NCI-H1417 treated with DMSO at 0.1 percent for 48 hours (cell line): Measurements from ENCODE around the gene SCGB3A2.
A peak's percentile ranks its signal among the peaks of the same experiment; 100 is the strongest.

Experiments used
- DNase-seq: peaks from one replicate; lab custom pipeline; 2025; lab: John Stamatoyannopoulos, UW

The SCGB3A2 gene, protein sequence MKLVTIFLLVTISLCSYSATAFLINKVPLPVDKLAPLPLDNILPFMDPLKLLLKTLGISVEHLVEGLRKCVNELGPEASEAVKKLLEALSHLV

DNA sequence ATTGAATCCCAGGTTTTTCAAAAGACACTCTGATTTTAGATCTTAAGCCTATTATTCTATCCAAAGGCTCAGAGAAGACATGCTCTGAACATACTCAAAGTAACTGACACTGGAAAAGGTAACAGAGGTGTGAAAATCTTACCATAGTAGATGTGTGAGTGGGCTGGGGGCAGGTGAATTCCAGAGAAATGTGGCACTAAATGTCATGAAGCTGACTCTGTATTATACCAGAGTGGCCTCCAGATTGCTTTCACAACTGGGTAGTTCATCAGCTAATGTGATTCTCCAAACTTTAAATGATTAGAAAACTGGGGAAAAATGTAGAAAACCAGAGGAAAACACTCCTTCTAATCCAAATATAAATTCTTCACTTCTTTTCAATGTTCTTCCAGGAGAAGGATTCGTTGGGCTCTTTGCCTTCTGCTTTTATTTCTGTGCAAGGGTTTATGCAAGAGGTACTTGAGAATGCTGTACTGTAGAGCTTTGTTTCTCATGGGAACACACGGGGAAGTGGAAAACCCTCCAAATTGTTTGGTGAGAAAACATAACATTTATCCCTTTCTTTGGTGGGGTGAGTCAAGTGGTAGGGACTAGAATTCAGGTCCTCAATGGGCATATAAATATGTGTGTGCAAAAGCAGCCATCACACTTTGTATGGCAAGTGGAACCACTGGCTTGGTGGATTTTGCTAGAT, at the start of gene SCGB3A2:
Gene SCGB3A2, plus strand, starts transcription at position 646 of the 694 bp plus-strand sequence. CDS start 93 bp downstream, outside the sequence.
- no peak for DNase-seq

DNA sequence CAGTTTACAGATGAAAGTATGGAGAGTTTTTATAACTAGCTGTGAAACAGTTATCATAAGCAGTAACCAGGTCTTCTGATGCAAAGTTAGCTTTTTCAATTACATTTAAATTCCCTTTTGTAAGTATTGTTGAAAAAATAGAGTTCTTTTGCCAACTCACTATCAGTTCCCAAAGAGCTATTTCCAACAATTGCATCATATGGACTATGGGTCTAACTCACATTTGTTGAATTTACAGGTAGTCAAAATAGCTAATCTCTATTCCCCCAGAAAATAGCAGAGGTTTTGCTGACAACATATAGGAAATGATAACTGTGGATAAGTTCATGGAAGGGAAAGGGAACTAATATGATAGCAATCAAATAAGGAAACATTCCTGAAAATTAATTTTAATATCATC, 48.5 kb upstream of the SCGB3A2 start:
- no peak for DNase-seq

DNA sequence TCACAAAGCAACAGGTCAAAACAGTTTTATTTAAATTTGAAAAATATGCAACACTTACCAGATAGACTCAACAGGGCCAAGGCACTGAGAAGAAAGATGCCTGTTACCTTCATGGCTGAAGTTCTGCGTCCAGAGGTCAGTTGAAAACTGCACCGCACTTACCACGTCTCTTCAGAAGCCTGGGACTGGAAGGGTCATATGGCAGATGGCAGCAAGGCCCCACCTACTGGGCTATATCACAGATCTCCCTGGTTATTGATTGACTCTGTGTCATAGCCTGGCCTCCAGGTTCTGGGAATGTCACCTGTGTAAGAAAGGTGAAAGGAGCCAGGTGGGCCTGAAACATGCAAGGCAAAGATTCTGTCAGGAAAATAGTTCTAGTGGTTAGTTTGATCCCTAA, 47.0 kb upstream of the SCGB3A2 start, which contains the start of gene SPINK1:
Gene SPINK1, minus strand, starts transcription at position 207 of the 400 bp plus-strand sequence. Its CDS starts 94 bp downstream, at position 113.
- no peak for DNase-seq

DNA sequence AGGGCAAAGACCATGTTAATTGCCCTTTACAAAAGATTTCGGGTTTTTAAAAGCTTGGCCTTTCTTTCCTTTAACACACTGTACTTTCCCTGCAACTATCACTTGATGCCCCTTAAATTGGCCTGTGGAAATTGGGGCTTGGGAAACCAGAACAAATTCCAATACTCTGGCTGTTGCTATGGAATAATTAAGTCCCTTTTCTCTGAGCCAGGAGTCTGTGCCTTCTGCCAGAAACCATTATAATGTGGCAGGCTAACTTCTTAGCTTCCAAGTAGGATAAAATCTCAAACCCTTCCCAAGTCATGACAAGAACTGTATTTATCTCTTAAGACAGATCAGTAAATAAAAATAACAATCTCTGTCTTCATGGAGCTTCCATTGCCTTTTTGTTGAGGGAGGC, 46.0 kb upstream of the SCGB3A2 start:
- no peak for DNase-seq

DNA sequence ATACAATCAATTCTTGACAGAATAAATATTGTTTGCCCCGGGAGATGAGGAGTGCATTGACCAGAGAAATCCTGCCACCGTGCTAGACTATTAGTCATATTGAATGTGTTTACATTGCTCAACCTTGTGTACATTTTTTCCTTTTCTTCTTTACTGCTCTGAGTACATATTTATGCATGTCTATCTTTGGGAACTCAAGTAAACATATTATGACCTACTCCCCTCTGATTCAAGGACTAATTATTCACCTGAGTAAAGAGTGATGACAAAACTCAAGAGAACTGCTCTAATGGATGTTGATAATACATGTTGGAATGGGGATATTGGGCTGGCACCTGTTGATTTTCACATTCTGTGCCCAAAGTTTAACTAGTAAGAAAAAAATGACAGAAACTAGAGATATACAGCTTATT, 43.1 kb upstream of the SCGB3A2 start:
- DNase-seq, result peak; percentile 72

DNA sequence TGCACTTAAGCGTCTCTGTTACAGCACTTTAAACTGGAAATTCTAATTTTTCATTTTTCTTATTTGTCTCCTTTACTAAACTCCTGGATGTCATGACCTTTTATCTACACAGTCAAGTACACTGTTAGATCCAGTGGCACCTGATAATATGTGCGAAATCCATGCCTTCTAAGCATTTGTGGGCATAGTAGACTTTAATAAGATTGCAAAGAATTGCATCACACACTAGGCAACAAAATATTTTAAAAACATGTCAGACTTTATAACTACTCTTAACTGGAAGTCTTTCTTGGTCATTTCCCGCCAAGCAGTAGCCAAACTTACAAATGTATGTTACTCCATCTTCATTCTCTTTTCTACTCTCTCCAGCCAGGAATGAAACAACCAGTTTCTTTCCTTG, 42.1 kb upstream of the SCGB3A2 start:
- DNase-seq, result no peak

DNA sequence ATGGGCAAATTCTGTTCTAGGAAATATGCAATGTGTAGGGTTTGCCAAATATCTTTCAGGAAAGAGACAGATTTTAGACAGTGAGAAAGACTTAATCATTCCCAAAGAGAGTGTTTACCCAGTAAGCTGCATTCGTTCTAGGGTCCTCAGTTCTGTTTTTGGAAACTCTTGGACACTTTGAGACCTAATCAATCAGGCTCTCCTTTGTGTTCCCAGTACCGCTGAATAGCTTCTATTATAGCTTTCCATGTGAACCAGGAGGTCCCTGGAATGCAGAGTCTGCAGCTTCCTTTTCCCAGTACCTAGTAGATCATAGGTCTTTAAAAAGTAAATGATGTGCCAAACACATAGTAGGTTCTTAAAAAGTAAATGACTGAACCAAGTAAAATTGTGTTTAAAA, 35.6 kb upstream of the SCGB3A2 start:
- no peak for DNase-seq

DNA sequence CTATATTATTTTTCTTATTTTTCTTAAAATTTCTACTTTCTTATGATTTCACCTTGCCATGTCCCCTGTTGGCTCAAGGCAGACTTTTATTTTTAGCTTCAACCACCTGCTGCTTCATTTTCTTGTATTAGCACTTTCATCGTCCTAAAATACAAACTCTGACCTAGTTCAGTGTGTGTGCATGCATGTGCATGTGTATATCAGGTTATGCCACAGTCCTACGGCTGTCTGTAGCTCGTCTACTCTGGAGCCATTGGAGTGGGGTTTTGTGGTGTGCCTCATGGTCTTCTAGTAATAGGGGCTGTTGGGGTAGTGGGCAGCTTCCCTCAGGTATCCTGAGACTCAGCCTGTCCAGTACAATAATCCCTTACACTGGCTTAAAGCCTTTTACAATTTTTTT, 33.7 kb upstream of the SCGB3A2 start:
- DNase-seq, result no peak

DNA sequence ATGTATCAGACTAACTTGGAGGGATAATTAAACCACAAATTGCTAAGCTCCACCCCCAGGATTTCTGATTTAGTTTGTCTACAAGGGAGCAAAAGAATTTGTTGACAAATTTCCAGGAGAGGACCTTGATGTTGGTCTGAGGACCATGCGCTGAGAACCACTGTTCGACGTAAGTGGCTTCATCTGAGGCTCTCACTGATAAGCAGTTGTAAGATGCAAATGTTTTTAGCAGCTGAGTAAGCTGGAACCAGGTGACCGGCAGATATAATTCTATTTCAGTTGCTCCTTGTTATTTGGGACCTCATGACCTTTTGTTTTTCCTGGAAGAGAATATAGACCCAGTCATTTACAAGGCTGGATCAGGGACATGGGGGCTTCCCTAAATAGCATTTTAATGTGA, 32.9 kb upstream of the SCGB3A2 start:
- DNase-seq, result no peak

DNA sequence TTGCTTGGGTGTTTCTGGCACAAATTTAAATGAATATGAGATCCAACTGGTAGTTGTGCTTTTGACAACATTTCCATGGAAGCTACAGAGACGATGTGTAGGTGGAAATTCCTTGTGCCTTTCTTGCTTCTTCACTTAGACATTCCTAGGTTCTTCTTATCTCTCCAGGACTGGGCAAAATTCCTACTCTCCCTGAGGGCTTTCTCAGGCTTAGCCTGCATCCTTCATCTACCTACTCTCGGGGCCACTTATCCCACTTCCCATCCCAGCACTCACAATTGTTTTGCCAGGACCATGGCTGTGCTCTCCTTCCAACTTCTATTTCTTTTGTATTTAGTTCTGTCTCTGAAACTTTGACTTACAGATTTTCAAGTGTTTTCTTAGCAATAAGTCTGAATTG, 29.3 kb upstream of the SCGB3A2 start:
- no peak for DNase-seq

DNA sequence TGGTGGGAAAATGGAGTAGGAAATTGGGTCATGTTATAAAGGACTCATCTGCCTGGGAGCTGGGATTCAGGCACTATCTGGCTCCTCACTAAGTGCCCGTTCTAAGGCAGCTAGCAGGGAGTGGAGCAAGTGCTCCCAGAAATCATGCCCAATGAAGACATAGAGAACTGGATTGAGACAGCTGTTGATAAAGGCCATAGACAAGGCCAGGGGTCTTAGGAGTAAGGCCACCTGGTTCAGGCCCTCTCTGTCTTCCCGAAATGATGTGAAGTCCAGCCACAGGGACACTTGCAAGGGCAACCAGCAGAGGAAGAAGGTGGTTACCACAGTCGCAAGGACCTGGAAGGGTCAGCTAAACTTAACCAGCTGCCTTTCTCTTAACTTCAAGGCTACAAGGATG, 26.9 kb upstream of the SCGB3A2 start:
- no peak for DNase-seq

DNA sequence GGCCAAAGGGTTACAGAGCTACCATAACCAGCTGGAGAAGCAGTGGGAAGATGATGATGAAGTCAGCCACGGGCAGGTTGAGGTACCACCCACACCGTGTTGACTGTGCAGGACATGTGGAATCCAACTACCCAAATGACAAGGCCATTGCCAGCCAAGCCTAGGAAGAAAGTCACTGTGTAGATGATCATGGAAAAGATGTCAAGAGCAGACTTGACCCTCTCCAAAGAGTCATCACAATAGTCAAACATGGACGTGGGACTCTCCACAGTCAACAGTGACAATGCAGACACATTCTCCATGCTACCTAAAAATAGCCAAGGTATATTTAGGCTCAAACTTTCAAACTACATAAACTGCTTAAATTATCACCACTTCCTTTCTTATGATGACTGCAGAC, 26.1 kb upstream of the SCGB3A2 start:
- DNase-seq, result no peak

DNA sequence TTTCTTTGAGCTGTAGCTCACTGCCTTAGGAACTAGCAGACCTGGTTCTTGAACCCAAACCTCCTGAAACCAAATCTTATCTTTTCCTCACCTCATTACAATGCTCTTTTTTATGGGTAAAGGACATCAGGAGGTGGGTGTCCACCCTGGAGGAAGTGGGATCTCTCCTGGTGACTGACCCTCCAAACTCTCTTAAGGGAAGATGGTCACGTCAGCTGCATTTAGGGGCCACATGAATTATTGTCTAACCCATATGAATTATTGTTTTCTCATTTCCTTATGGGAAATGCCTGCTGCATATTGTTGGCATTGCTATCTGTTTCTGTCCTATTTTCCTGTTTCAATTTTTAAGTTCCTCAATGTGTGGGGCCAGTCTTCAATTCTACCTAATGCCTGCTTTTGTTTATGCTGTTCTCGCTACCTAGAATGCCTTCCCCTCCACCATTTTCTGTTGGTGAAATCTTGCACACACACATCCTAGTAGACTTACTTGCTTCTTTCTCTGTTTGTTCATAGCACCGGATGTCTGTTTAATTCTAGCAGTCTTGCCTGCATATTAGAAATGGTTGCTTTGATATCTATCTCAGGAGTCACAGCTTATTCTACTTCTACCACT, 25.0 kb upstream of the SCGB3A2 start:
- no peak for DNase-seq

DNA sequence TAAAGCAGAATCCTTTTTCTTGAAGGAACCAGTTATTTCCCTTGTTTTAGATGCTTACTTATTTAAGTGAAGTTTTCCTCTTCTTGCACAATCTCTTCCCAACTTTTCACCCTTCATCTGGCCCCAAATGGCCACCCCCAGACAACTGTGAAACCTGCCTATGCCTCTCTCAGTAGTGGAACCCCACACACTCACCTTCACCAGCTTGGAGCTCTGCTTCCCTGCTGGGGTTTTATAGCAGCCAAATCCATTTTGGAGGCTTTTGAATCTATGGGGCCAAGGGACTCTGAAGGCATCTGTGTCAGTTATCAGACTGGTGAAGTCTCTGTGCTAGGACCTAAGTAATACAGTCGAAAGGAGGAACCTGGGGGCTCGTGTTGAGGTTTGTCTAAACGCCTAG, 24.2 kb upstream of the SCGB3A2 start:
- DNase-seq, result no peak

DNA sequence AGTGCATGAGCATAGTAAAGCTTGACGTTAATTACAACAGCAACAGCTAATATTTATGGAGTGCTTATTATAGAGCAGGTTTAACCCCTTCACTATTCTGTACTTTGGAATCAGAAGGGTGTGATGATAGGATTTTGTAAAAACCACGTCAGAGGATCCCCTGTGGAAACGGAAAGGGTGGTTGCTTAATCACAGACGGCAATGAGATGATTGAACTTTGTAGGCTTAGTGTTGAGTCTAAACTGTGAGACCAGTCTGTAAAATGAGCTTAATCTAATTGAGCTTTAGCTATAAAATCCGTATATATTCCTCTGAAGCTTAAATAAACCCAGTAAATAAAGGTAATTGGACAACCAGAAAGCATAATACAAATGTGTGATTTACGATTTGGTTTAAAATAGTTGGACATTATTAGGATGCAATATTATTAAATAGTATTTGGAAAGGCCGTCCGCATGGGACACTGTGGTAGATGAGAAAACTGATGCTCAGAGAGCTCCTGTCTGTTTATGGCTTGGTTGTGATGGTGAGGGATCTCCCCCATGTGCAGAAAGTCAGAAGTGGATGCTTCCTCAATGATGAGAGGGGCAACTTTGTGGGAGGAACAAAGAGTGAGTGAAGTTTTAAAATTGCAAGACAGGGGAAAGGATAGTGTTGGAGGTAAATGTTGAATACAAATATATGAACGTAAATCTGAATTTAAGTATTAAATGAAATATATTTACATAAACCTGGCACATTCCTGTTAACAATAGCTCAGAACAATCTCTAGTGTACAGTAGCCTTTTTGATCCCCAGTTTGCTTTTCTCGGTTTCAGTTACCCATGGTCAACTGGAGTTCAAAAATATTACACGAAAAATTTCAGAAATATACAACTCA, 23.4 kb upstream of the SCGB3A2 start:
- DNase-seq, result no peak

DNA sequence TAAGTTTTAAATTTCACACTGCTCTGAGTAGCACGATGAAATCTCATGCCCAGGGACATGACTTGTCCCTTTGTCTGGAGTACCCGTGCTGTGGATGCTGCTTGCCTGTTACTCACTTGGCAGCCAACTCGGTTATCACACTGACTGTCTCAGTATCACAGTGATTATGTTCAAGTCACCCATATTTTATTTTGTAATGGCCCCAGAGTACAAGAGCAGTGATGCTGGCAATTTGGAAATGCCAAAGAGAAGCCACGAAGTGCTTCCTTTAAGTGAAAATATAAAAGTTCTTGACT, 22.8 kb upstream of the SCGB3A2 start:
- DNase-seq, result no peak

DNA sequence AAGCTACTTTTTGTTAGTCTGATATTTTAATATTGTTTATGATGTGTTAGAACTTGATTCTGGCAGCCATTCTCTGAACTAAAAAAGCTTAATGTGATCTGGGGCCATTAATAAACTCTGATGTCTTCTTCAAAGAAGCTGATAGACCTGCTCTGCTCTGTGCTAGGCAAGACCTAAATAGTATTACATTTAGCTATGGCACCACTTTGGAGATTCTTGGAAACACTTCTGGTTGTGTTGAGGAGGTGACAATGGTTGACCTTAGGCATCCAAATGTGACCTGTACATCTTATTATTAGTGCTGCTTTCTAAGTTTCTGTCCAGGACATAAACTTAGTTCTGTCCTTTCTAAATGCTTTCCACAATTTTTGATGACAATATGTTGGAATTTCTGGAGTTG, 21.7 kb upstream of the SCGB3A2 start:
- no peak for DNase-seq

DNA sequence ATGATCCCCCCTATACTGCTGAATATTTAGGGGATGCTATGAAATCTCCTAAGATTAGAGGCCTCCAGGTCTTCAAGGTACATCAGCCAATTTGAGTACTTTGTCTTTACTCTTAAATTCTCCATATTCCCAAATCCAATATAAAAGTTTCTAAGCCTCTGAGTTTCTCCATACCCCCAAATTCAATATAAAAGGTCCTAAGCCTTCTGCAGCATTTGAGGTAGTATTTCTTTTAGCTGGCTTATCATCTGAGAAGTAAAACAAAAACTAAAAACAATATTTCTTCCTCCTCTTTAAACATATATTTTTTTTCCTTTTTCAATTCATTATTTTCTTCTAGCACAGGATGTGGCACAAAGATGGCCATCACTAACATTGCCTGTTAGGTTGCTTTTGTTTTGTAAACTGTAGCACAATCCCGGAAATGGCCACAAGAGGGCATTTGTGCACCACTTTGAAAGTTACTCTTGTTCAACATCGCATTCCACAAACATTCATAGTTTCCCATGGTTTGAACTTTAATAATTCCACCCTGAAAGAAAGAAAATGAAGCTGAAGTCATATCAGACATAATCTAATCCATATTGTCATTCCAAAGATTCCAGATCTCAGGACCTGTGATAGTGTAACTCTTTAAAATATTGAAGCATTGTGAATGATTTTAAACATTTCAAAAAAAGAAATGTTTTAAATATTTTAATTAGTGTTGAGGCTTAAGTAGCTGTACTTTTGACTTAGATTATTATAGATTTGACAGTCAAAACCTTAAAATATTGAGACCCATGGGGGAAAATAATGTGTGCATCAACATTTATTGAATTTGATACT, 21.0 kb upstream of the SCGB3A2 start:
- no peak for DNase-seq

DNA sequence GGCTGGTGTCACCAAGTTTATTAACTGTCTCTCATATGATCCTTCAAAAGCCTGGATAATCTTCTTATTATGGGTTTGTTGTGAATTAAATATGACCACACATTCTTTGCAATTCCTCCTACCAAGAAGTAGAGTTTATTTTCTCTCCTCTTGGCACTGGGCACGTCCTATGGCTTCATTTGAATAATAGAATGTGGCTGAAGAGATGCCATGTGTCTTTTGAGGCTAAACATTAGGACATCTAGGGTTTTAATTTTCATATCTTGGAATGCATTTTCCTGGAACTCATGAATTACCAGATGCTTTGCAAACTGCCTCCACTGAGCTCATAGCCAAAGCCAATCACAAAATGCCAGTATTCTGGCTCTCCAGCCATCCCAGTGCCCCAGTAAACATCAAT, 19.9 kb upstream of the SCGB3A2 start:
- no peak for DNase-seq

DNA sequence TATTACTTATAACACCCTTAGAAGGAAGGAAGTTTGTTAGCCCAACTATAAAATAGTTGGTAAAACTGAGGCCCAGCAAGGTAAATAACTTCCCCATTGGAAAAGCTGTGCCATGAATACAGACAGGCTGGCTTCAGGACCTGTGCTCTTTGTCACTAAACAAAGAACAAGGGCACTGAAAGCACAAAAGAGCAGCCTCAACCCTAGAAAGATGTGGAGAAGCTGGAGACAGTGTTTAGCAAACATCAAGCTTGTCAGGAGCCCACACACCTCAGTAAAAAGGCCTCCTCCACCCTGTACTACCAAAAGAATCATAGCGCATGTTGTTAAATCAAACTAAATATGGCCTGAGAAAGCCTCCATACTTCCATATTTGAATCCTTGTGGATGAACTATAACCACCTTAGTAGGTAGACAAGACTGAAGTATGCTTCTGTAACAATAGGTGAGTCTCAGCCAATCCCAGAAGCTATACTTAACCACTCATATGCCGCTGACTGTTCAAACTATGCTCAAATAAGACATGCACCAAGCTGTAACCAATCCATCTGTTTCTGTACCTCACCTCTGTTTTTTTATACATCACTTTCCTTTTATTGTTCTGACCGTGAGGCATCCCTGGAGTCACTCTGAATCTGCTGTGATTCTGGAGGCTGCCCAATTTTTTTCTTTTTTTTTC, 18.4 kb upstream of the SCGB3A2 start:
- no peak for DNase-seq

DNA sequence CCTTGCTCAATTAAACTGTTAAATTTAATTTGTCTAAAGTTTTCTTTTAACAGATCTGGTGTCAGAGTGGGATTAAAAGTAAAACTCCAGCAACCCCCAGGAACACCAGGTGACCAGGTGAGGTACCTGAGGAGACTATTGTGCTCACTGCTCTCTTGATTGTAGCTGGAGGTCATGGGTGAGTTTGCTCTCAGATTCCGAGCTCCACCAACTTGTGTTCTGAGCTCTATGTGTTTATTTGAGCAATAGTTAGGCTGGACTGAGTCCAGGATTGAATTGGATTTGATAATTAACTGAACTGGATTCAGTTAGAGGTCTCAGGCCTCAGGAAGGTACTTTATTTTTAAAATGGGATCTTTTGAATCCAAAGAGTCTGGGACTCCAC, 17.9 kb upstream of the SCGB3A2 start:
- DNase-seq, result no peak
